ENCODE measurements around the gene RAE1. TPM values are rescaled to one million over a fixed set of nuclear protein-coding genes. Genes with fewer than 3 reads are reported as not detected.

Gene RAE1
- total RNA-seq, 1 experiment from 2014 or later: 53.1 TPM

- 0 out of 5 replicates have a peak overlapping the region, but pooled peaks of 1 of the 2 experiments have one; percentile 42 for H3K4me3 Mint-ChIP-seq
- H3K9ac ChIP-seq (ENCODE audit: extremely low read depth, insufficient read length, low read length): no peak overlapping the region
- no peak overlapping the region for H3K14ac ChIP-seq (ENCODE audit: insufficient read depth, low read length)
- H4K20me1 ChIP-seq (ENCODE audit: control insufficient read depth, insufficient read depth, insufficient read length): no peaks in the 10 kb centered on the region
- no peaks in the 10 kb centered on the region; the same call in 1 of the 2 replicates for H3K79me2 ChIP-seq (ENCODE audit: insufficient read depth, low read length)
- no peak overlapping the region for H2BK20ac ChIP-seq (ENCODE audit: low read depth, low read length, poor library complexity, severe bottlenecking)
- H3K4me1 Mint-ChIP-seq: peaks cover 38 to 51% of the 10 kb centered on the region in 2 experiments
- peaks cover 34 to 67% (median 67%) of the 10 kb centered on the region in 3 experiments for H3K36me3 Mint-ChIP-seq (ENCODE audit: insufficient read depth in 1 of 3, low read depth in 3 of 3)
- no peak overlapping the region for H3K4me2 ChIP-seq (ENCODE audit: insufficient read depth, insufficient read length, low read length)
- no peak overlapping the region for H3K18ac ChIP-seq (ENCODE audit: insufficient read length, low read depth, low read length)
- H3K23ac ChIP-seq (ENCODE audit: insufficient read length, low read depth, low read length): no peak overlapping the region
- no peak overlapping the region for H2BK5ac ChIP-seq (ENCODE audit: insufficient read length, low read length)
- H2AK5ac ChIP-seq (ENCODE audit: insufficient read length, low read length): no peak overlapping the region
- H4K8ac ChIP-seq (replicated peaks; ENCODE audit: insufficient read length, low read depth, low read length): no peak overlapping the region
- H2BK15ac ChIP-seq (ENCODE audit: low read depth, low read length): no peak overlapping the region
- H2BK12ac ChIP-seq (ENCODE audit: insufficient read length, low read depth, low read length): no peak overlapping the region
- no CpG with 5 or more reads among the region's 16 CpGs for WGBS (ENCODE audit: extremely low coverage, insufficient read length, low lambda C conversion rate)
- no peak overlapping the region for H3K27ac ChIP-seq (ENCODE audit: insufficient read length, low read depth, low read length)
- H3K4ac ChIP-seq (ENCODE audit: low read depth, low read length): no peak overlapping the region
- DNase-seq: no peak
- no peak overlapping the region for H4K5ac ChIP-seq (ENCODE audit: insufficient read length, low read depth, low read length)
- H3K27ac Mint-ChIP-seq: peak overlapping the region; percentile 90 to 94 (median 92)
- peaks cover 6% of the 10 kb centered on the region for H3K79me1 ChIP-seq (ENCODE audit: insufficient read depth, low read depth, low read length, poor library complexity, severe bottlenecking)
- no peak for TF ChIP-seq CTCF (conservative IDR thresholded peaks at IDR 0.05)
- no peak overlapping the region for H4K91ac ChIP-seq (ENCODE audit: insufficient read length, low read depth, low read length)
- H3K23me2 ChIP-seq (ENCODE audit: insufficient read length, low read depth, low read length, poor library complexity, severe bottlenecking): peaks cover 6% of the 10 kb centered on the region
- no peak overlapping the region for H2AFZ ChIP-seq (ENCODE audit: low read length)
- H3K27me3 ChIP-seq (ENCODE audit: insufficient read depth, low read length): no peaks in the 10 kb centered on the region
- H3T11ph ChIP-seq (ENCODE audit: low read length): no peak overlapping the region
- no peak overlapping the region for H2BK120ac ChIP-seq (ENCODE audit: low read depth, low read length, poor library complexity, severe bottlenecking)
- no peaks in the 10 kb centered on the region for H3K9me3 Mint-ChIP-seq
- H3K4me1 ChIP-seq (ENCODE audit: insufficient read depth, low read length): no peaks in the 10 kb centered on the region
- H3K9me3 ChIP-seq (ENCODE audit: control insufficient read depth, low read depth, low read length): no peaks in the 10 kb centered on the region
- H3K56ac ChIP-seq (ENCODE audit: insufficient read length, low read depth, low read length): no peak overlapping the region
- no peaks in the 10 kb centered on the region for H3K27me3 Mint-ChIP-seq (ENCODE audit: low read depth)
These were observed 45.3 kb downstream of the RAE1 start for GRCh38 chr20:57396212-57396983.
